Glutamatergic neuron (in vitro differentiated cells): Measurements from ENCODE around the gene DARS1. TPM values are rescaled to one million over a fixed set of nuclear protein-coding genes. Genes with fewer than 3 reads are reported as not detected.
A peak's percentile ranks its signal among the peaks of the same experiment; 100 is the strongest.
"Not testable (repeated sequence)": the region's sequence is repeated elsewhere in the genome, so short reads cannot be mapped to it uniquely, and the experiment has no call there.

Experiments
- DNase-seq: peaks from one replicate; pipeline ENCODE4 v3.0.0; 2022
- H3K27ac Mint-ChIP-seq: one replicate; pipeline ENCODE4 v1.8.0; 2020; ENCODE audit warnings: mild to moderate bottlenecking, mixed read lengths, inconsistent platforms; ENCODE audit not compliant: unreplicated experiment
- H3K27me3 Mint-ChIP-seq: one replicate; pipeline ENCODE4 v1.8.0; 2020; ENCODE audit warnings: mild to moderate bottlenecking, moderate library complexity, mixed read lengths, inconsistent platforms; ENCODE audit not compliant: unreplicated experiment
- H3K36me3 Mint-ChIP-seq: one replicate; pipeline ENCODE4 v1.8.0; 2020; ENCODE audit warnings: mild to moderate bottlenecking, mixed read lengths, inconsistent platforms; ENCODE audit not compliant: unreplicated experiment
- H3K4me1 Mint-ChIP-seq: one replicate; pipeline ENCODE4 v1.8.0; 2020; ENCODE audit warnings: mild to moderate bottlenecking, low read depth, mixed read lengths, inconsistent platforms; ENCODE audit not compliant: unreplicated experiment
- H3K4me3 Mint-ChIP-seq: one replicate; pipeline ENCODE4 v1.8.0; 2020; ENCODE audit warnings: mild to moderate bottlenecking, mixed read lengths, inconsistent platforms; ENCODE audit not compliant: unreplicated experiment
- H3K9me3 Mint-ChIP-seq: one replicate; pipeline ENCODE4 v1.8.0; 2020; ENCODE audit warnings: mild to moderate bottlenecking, moderate library complexity, mixed read lengths, inconsistent platforms; ENCODE audit not compliant: unreplicated experiment
- total RNA-seq: library from RNA; stranded (reverse); fragmentation: NEBNext Ultra II Directional; extraction: Animal tissue kit (Norgen Biotek cat#: 25700); gene quantifications from one replicate; pipeline ENCODE4 v1.2.1, GENCODE V29; 2021; ENCODE audit not compliant: unreplicated experiment
- TF ChIP-seq, protein P1 (sequence below): fragments of 200-600 bp; sonication (generic); IDR thresholded peaks from one replicate; pipeline ENCODE4 v1.5.0; 2021; ENCODE audit not compliant: partially characterized antibody, unreplicated experiment

Gene DARS1
- total RNA-seq, 1 donor from 2014 or later: 41.0 TPM

DNA sequence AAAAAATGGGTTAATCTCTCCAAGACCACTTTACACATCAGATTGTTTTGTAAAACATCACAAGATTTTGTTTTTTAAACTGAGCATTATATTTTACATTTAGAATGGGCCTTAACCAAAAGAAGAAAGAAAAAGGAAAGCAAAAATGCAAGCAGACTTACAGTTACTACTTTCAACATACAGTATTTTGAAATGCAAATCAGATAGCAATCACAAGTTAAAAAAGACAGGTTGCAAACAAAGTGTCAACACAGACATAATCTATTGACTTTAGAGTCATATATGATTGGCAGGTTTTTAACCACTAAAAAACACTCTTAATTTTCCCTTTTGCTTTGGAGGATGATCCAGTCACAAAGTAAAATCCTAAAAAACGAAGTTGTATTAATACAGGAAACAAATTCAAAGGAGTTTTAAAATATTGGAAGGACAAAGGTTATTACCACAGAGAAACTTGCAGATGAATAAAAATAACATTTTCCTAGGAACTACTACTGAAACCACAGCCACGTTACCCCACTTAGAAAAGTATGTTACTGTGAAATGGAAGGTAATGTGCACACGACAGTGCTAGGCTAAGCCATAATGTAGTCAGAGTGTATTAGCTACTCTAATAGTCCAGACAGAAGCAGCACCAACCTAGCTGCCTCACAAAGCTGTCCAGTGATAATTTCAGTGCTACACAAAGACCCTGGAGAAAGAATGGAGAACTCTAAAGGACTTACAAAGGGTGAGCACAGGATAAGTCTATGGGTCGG is 22.9 kb downstream of the DARS1 start:
- peaks cover 29% of the 10 kb centered on the region for H3K4me1 Mint-ChIP-seq
- H3K27ac Mint-ChIP-seq: peak overlapping the region; percentile 81
- no peak overlapping the region for H3K4me3 Mint-ChIP-seq
- no peaks in the 10 kb centered on the region for H3K36me3 Mint-ChIP-seq
- no peak for DNase-seq
- H3K27me3 Mint-ChIP-seq: no peaks in the 10 kb centered on the region
- peaks cover 1% of the 10 kb centered on the region for H3K9me3 Mint-ChIP-seq
- TF ChIP-seq, protein P1, sequence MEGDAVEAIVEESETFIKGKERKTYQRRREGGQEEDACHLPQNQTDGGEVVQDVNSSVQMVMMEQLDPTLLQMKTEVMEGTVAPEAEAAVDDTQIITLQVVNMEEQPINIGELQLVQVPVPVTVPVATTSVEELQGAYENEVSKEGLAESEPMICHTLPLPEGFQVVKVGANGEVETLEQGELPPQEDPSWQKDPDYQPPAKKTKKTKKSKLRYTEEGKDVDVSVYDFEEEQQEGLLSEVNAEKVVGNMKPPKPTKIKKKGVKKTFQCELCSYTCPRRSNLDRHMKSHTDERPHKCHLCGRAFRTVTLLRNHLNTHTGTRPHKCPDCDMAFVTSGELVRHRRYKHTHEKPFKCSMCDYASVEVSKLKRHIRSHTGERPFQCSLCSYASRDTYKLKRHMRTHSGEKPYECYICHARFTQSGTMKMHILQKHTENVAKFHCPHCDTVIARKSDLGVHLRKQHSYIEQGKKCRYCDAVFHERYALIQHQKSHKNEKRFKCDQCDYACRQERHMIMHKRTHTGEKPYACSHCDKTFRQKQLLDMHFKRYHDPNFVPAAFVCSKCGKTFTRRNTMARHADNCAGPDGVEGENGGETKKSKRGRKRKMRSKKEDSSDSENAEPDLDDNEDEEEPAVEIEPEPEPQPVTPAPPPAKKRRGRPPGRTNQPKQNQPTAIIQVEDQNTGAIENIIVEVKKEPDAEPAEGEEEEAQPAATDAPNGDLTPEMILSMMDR: no peak

DNA sequence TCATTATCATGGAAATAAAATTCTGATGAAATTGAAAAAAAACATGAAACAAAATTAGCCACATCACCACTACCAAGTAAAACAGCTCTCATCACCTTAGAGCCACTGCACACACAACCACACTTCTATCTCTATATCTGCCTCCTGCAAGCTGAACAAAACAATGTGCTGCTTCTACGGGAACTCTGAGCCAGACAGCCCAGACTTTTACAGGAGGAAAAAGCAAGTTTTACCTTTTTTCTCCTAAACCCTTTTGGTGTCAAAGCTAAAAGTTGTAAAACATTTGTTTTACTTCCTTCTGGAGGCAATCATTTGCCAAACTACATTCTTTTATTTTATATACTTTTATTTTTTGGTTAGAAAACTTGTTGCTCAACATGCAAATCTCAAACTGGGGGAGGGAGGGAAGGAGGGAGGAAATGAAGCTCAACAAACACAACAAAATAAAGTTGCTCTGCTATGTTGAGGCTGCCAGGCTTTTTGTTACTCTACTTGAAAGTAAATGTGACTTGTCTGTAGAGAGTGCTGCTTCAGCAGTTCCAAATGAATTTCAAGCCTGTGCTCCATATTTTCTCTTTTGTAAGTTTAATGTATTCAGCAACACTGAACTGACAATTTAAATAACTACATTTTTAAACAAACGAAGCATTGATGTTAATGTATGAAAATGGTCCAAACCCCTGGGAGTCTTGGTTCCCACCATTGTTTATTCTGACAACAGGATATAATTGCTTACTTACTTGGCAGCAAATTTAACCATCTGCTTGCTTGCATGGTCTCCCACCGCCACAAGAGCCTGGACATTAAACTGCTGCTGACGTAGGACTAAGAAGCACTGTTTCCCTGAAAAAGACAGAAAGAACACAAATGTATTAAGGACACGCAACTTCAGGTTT is 24.5 kb downstream of the DARS1 start:
- H3K9me3 Mint-ChIP-seq: peaks cover 1% of the 10 kb centered on the region
- TF ChIP-seq, protein P1: no peak
- peak overlapping the region; percentile 84 for H3K27ac Mint-ChIP-seq
- peaks cover 5% of the 10 kb centered on the region for H3K36me3 Mint-ChIP-seq
- peak overlapping the region; percentile 36 for H3K4me3 Mint-ChIP-seq
- H3K27me3 Mint-ChIP-seq: no peaks in the 10 kb centered on the region
- DNase-seq: no peak
- peaks cover 29% of the 10 kb centered on the region for H3K4me1 Mint-ChIP-seq

DNA sequence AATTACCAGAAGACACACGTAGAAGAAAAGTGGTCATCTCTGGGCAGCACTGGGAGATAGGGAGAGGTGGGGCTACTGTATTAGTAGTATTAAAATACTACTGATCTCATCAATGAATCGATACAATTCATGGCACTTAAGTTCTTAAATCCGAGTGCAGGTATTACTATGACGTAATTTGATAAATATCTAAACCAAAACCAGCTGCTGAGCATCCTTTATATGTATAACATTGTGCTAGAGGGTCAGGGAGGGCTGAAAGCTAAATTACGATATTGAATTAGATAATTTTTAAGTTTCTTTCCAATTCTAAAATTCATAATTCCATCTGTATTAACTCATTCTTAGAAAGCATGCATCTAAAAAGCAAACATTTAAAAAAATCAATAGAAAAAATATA is 25.3 kb downstream of the DARS1 start:
- H3K27me3 Mint-ChIP-seq: no peaks in the 10 kb centered on the region
- peak overlapping the region; percentile 41 for H3K27ac Mint-ChIP-seq
- H3K4me1 Mint-ChIP-seq: peaks cover 29% of the 10 kb centered on the region
- peaks cover 1% of the 10 kb centered on the region for H3K9me3 Mint-ChIP-seq
- TF ChIP-seq, protein P1: no peak
- no peak overlapping the region for H3K4me3 Mint-ChIP-seq
- H3K36me3 Mint-ChIP-seq: peaks cover 5% of the 10 kb centered on the region
- DNase-seq: no peak

DNA sequence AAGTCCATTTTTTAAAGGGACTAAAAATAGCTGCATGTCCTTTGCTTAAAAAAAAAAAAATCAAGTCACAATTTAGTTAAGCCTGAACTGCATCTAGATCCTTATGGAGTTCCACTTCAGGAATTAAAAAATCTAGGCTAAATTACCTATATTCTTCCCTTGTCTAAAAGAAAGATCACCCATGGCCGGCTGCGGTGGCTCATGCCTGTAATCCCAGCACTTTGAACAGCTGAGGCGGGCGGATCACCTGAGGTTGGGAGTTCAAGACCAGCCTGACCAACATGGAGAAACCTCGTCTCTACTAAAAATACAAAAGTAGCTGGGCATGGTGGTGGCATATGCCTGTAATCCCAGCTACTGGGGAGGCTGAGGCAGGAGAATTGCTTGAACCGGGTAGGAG is 26.5 kb downstream of the DARS1 start:
- H3K27ac Mint-ChIP-seq, H3K36me3 Mint-ChIP-seq, H3K4me3 Mint-ChIP-seq, DNase-seq, H3K9me3 Mint-ChIP-seq, H3K27me3 Mint-ChIP-seq: not testable (repeated sequence)
- H3K4me1 Mint-ChIP-seq: peaks cover 29% of the 10 kb centered on the region

DNA sequence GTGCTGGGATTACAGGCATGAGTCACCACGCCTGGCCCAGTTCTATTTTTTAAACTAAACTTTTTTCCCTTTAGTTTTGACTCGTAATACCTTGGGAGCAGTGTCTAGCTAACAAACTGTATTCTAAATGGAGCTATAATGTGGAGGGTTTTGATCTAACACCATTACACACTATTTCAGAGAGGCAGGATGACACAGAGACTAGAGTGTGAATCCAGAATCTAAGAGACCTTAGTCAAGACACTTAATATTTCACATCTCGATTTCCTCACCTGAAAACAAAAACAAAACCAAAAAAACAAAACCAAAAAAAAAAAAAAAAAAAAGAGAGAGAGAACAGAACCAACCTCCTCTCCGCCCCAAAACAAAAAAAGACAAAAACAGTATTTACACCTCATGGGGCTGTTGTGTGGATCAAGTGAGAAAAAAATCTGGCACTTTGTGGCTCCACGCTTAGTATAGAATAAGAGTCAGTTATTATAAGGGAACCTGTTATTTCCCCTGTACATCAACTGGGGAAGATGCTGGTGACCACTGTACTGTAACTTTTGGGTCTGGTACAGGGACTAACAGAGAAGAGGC is 31.3 kb downstream of the DARS1 start:
- TF ChIP-seq, protein P1: no peak
- H3K27ac Mint-ChIP-seq: no peak overlapping the region
- H3K4me1 Mint-ChIP-seq: no peaks in the 10 kb centered on the region
- H3K9me3 Mint-ChIP-seq: no peaks in the 10 kb centered on the region
- no peak for DNase-seq
- no peaks in the 10 kb centered on the region for H3K27me3 Mint-ChIP-seq
- peaks cover 5% of the 10 kb centered on the region for H3K36me3 Mint-ChIP-seq
- H3K4me3 Mint-ChIP-seq: no peak overlapping the region
